ENCODE measurements around the gene ZNRF2.

GRCh38 chr7:30364773-30365172 lies 80.4 kb downstream of the ZNRF2 start:
- TF ChIP-seq CTCF (IDR thresholded peaks at IDR 0.05) (no peak), ZFX (IDR thresholded peaks at IDR 0.05; ENCODE audit: borderline replicate concordance) (no peak)
